GM21723 (cell line): Measurements from ENCODE around the gene ATP1A3.

Experiments used
- ATAC-seq: cut with Tn5 transposase; IDR thresholded peaks from one replicate; pipeline ENCODE4 v1.9.1; 2021; ENCODE audit warnings: mild to moderate bottlenecking, moderate library complexity; ENCODE audit not compliant: unreplicated experiment

ATP1A3 gene

DNA sequence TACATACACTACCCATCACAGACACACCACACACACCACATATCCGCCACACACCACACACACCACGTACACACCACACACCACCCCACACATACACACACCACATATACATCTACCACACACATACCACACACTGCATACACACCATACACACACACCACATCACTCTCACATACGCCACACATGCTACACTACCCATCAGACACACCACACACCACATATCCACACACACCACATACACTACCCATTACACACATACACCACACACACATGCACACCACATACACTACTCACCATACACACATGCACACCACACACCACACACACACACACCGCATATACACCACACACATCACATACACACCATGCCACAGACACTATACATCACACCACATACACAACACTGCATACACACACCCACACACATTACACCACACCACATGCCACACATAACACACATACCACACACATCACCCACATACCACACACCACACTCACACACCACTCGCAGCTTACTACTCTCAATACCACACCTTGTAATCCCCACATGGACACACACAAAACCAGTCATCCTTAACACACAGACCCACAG lies 75.3 kb downstream of the ATP1A3 start:
- ATAC-seq: no peak

DNA sequence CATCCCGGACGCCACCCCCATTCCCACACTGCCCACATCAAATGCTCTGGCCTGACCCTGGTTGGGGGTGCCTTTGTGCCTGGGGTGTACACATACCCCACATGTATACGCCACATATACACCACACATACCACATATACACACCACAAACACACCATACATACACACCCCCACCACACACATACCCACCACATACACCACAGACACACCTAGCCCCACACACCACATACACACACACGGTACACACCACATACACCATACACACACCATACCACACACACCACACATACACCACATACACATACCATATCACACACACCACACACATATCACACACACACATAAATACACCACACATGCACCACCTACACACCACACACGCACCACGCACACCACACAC lies 75.9 kb downstream of the ATP1A3 start:
- no peak for ATAC-seq

DNA sequence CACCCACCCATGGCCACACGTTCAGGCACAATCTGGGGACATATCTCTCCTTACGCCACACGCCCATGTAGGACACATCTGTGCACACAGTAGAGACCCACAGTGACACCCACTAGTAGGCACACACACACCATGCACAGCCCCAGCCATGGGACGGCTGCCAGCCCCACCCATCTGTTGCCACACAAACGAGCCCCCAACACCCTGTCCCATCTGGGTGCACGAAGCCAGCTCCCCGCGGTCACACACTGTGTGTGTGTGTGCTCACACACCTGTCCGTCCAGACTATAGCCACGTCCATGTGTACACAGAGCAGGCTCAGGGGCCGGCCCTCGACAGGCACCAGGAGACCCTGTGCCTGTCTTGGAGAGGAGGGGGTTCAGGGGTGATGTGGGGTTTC lies 76.4 kb downstream of the ATP1A3 start:
- no peak for ATAC-seq
